Stomach (tissue), 9 donors: ENCODE results near the gene ARHGAP4. TPM values are rescaled to one million over a fixed set of nuclear protein-coding genes. Genes with fewer than 3 reads are reported as not detected.

Experiments used
- DNase-seq, 2 donors: peaks; one replicate each; pipeline versions ENCODE4 v3.0.0 to v3.0.0-alpha.2; 2013 to 2019
- H3K27ac ChIP-seq, 5 donors: fragments of 200-600 bp in 4 of 5; sonication (generic) in 4 of 5; one replicate each; pipeline ENCODE4 v1.5.1; 2013 to 2019; ENCODE audit warnings: mild to moderate bottlenecking in 1 of 5, moderate library complexity in 1 of 5
- H3K27me3 ChIP-seq, 3 donors: fragments of 200-600 bp; sonication (generic); one replicate each; pipeline ENCODE4 v1.5.1; 2017 to 2019; ENCODE audit warnings: mixed run types in 1 of 3
- H3K36me3 ChIP-seq, 4 donors: fragments of 200-600 bp; sonication (generic); 1 replicate in 3 of 4; 2 replicates in 1 of 4; pipeline ENCODE4 v1.5.1; 2016 to 2019
- H3K4me1 ChIP-seq, 4 donors: fragments of 200-600 bp; sonication (generic); one replicate each; pipeline ENCODE4 v1.5.1; 2016 to 2019
- H3K4me3 ChIP-seq, 4 donors: fragments of 200-600 bp; sonication (generic) in 3 of 4; one replicate each; pipeline ENCODE4 v1.5.1; 2016 to 2019; ENCODE audit warnings: mild to moderate bottlenecking in 1 of 4
- H3K9me3 ChIP-seq, 4 donors: fragments of 200-600 bp; sonication (generic); one replicate each; pipeline ENCODE4 v1.5.1; 2016 to 2019
- CTCF ChIP-seq, 7 experiments: fragments of 450-650 bp in 4 of 7; fragments of 200-600 bp in 3 of 7; sonication (generic) in 3 of 7; IDR thresholded peaks; one replicate each; pipeline ENCODE4 v1.5.1; 2016 to 2019; ENCODE audit warnings: antibody characterized with exemption in 7 of 7, control low read depth in 2 of 7, mild to moderate bottlenecking in 1 of 7
- EP300 ChIP-seq: sonication (generic); formaldehyde crosslinking; IDR thresholded peaks from one replicate; pipeline ENCODE4 v1.6.1; 2017; ENCODE audit warnings: antibody characterized with exemption
- POLR2A ChIP-seq, 4 donors: fragments of 450-650 bp; IDR thresholded peaks; one replicate each; pipeline ENCODE4 v1.6.1; 2016; ENCODE audit warnings: antibody characterized with exemption in 4 of 4, control low read depth in 2 of 4, mild to moderate bottlenecking in 1 of 4, moderate library complexity in 1 of 4
- POLR2AphosphoS5 ChIP-seq, 3 donors: sonication (generic); formaldehyde crosslinking; IDR thresholded peaks; one replicate each; pipeline ENCODE4 v1.6.1; 2016; ENCODE audit warnings: antibody characterized with exemption in 3 of 3
- WGBS, 5 donors: extraction: QIAGEN DNeasy Blood & Tissue Kit in 3 of 5; methylation state at CpG; one replicate each; pipeline versions ENCODE4 v1.1.5 to v1.1.7; 2013 to 2018; 5-methylcytosine and 5-hydroxymethylcytosine counted together
- intact Hi-C: fragments of 100-400 bp; cut with DNase I; formaldehyde crosslinking; loops from one replicate; pipeline ENCODE4 v1.15.1; 2023; ENCODE audit warnings: low total_unique reads
- polyA plus RNA-seq, 3 donors: library from polyadenylated mRNA; stranded (reverse); fragments of 200-250 nt; gene quantifications; one replicate each; pipeline ENCODE4 v1.2.3, GENCODE V29; 2013
- total RNA-seq, 5 donors: library from RNA; depleted of rRNA; stranded (reverse); fragments of >200 nt; gene quantifications; one replicate each; pipeline versions ENCODE4 v1.1.0 to v1.2.3, GENCODE V29; 2014 to 2016
- donor health status: healthy with polysubstance abuse.
- donor health status: Bipolar disorder and iron deficiency.
- donor health status: healthy.

ARHGAP4 gene
- total and polyA plus RNA-seq, 8 donors: 18.5 to 93.9 (median 40.3) TPM

- H3K36me3 ChIP-seq: peaks cover 42 to 100% (median 97%) of the 10 kb centered on the region in 4 donors
- no peaks in the 10 kb centered on the region for H3K9me3 ChIP-seq
- 86 to 94% (median 90%) methylated on average over 6 to 17 of the region's 17 CpGs for WGBS, 5 donors
- DNase-seq: no peak
- H3K4me3 ChIP-seq: no peak overlapping the region
- intact Hi-C loops: no loop called here
- peaks cover 0 to 15% (median 4%) of the 10 kb centered on the region in 4 donors for H3K4me1 ChIP-seq
- peaks cover 0 to 5% (median 0%) of the 10 kb centered on the region in 3 donors for H3K27me3 ChIP-seq
- TF ChIP-seq POLR2A (IDR thresholded peaks at IDR 0.05) (no peak), POLR2AphosphoS5 (IDR thresholded peaks at IDR 0.05) (no peak), CTCF (IDR thresholded peaks at IDR 0.05) (no peak), EP300 (no peak)
- H3K27ac ChIP-seq: peak overlapping the region in 2 of 5 donors; percentile 17 to 79
Measured at GRCh38 chrX:153957224-153957623, 31.2 kb upstream of the ARHGAP4 start.

GRCh38 chrX:153956044-153956907, 30.2 kb upstream of the ARHGAP4 start:
- no peak for DNase-seq

GRCh38 chrX:153955228-153955732, 29.2 kb upstream of the ARHGAP4 start:
- Histone ChIP-seq H3K27ac (peak overlapping the region in 1 of 5 donors; percentile 79), H3K36me3 (peaks cover 46 to 100% (median 97%) of the 10 kb centered on the region in 4 donors), H3K4me1 (peaks cover 0 to 18% (median 8%) of the 10 kb centered on the region in 4 donors), H3K4me3 (no peak overlapping the region), H3K27me3 (peaks cover 0 to 5% (median 0%) of the 10 kb centered on the region in 3 donors), H3K9me3 (no peaks in the 10 kb centered on the region)
- no peak for DNase-seq
- intact Hi-C loops: no loop called here
- whole genome bisulfite sequencing, 5 donors: 70 to 84% (median 81%) methylated on average over 7 to 12 of the region's 12 CpGs
- TF ChIP-seq EP300 (no peak), POLR2AphosphoS5 (IDR thresholded peaks at IDR 0.05) (no peak), CTCF (IDR thresholded peaks at IDR 0.05) (no peak)

More at GRCh38 chrX:153956044-153956907, 30.2 kb upstream of the ARHGAP4 start:
- H3K27me3 ChIP-seq: peaks cover 0 to 5% (median 0%) of the 10 kb centered on the region in 3 donors
- peaks cover 0 to 15% (median 7%) of the 10 kb centered on the region in 4 donors for H3K4me1 ChIP-seq
- H3K4me3 ChIP-seq: no peak overlapping the region
- peaks cover 42 to 100% (median 97%) of the 10 kb centered on the region in 4 donors for H3K36me3 ChIP-seq
- intact Hi-C loops: no loop called here
- WGBS, 5 donors: 79 to 94% (median 90%) methylated on average over 17 to 35 of the region's 35 CpGs
- TF ChIP-seq POLR2A (IDR thresholded peaks at IDR 0.05) (no peak), POLR2AphosphoS5 (IDR thresholded peaks at IDR 0.05) (no peak), CTCF (IDR thresholded peaks at IDR 0.05) (no peak), EP300 (no peak)
- no peaks in the 10 kb centered on the region for H3K9me3 ChIP-seq
- peak overlapping the region in 1 of 5 donors; percentile 79 for H3K27ac ChIP-seq

- Histone ChIP-seq H3K9me3 (no peaks in the 10 kb centered on the region), H3K4me3 (peak overlapping the region in 1 of 4 donors; percentile 3), H3K36me3 (peaks cover 43 to 100% (median 97%) of the 10 kb centered on the region in 4 donors), H3K27me3 (peaks cover 0 to 2% (median 0%) of the 10 kb centered on the region in 3 donors), H3K4me1 (peaks cover 0 to 21% (median 10%) of the 10 kb centered on the region in 4 donors), H3K27ac (peak overlapping the region in 2 of 5 donors; percentile 78 to 79)
- 92 to 99% (median 93%) methylated on average over 25 to 44 of the region's 44 CpGs; no CpG with 5 or more reads in 1 of the 5 donors for WGBS, 5 donors
- TF ChIP-seq POLR2AphosphoS5 (IDR thresholded peaks at IDR 0.05) (no peak), POLR2A (IDR thresholded peaks at IDR 0.05) (no peak), EP300 (no peak), CTCF (IDR thresholded peaks at IDR 0.05) (no peak)
- intact Hi-C loops: loop anchor here (5.0 kb wide), 1 partner anchor 192 kb away; the partner anchor contains the start of gene PLXNB3
- DNase-seq: no peak
Measured at GRCh38 chrX:153954558-153955227, 28.6 kb upstream of the ARHGAP4 start.
